ENCODE data around the gene ECHDC3. TPM values are rescaled to one million over a fixed set of nuclear protein-coding genes. Genes with fewer than 3 reads are reported as not detected.

ECHDC3 gene
- total and polyA plus RNA-seq, 2 of the 8 experiments (the other 6 are each of a cell fraction or from before 2014, with no cell fraction given): 15.6 to 19.9 TPM

- no peak for TF ChIP-seq CBX5 (IDR thresholded peaks at IDR 0.05; ENCODE audit: low read depth, low read length)
Measured at GRCh38 chr10:11759347-11759746, 17.2 kb downstream of the ECHDC3 start (continued).

All from H1 (cell line).